GM19035 (cell line): ENCODE measurements around the gene SLC35D2.
"Not testable (repeated sequence)": the region's sequence is repeated elsewhere in the genome, so short reads cannot be mapped to it uniquely, and the experiment has no call there.

Experiments
- ATAC-seq: cut with Tn5 transposase; IDR thresholded peaks from one replicate; pipeline ENCODE4 v1.9.1; 2021; ENCODE audit not compliant: unreplicated experiment

Gene SLC35D2

GRCh38 chr9:96400132-96400910 lies 16.8 kb upstream of the SLC35D2 start:
- ATAC-seq = no peak

GRCh38 chr9:96399325-96399633 lies 15.8 kb upstream of the SLC35D2 start:
- no peak for ATAC-seq

DNA sequence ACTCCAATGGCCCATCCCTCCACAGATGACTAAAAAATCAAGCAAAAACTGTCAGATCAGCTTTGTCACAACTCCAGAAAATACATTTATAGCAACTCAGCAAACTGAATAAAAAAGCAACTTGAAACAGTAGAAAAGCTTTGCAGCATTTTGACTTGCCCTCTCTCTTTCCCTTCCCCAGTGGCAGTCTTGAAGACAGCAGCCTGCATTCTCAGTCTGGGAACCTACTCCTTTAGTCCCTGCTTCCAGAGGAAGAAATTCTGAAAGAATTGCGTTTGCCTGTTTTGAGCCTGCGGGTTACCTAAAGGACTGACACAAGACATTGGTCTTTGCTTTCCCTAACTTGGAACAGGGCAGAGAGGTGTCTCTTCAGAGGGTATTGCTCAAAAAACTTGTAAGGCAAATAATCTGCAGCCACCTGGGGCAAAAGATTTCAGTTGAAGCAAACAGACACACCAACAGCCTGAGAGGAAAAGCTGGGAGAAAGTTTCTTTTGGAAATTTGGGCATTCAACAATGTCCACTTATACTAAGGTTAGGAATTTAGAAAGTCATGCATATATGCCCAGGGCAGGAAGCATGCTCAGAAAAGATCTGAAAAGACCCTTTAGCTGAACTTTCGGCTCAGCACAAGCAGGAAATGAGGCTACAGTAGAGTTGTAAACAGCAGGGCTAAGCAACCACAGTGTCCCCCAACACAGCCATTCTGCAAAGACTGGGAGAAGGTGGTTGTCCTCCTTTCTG lies 15.2 kb upstream of the SLC35D2 start:
- no peak for ATAC-seq

- ATAC-seq = no peak
Measured at GRCh38 chr9:96395964-96396363, 12.5 kb upstream of the SLC35D2 start.

DNA sequence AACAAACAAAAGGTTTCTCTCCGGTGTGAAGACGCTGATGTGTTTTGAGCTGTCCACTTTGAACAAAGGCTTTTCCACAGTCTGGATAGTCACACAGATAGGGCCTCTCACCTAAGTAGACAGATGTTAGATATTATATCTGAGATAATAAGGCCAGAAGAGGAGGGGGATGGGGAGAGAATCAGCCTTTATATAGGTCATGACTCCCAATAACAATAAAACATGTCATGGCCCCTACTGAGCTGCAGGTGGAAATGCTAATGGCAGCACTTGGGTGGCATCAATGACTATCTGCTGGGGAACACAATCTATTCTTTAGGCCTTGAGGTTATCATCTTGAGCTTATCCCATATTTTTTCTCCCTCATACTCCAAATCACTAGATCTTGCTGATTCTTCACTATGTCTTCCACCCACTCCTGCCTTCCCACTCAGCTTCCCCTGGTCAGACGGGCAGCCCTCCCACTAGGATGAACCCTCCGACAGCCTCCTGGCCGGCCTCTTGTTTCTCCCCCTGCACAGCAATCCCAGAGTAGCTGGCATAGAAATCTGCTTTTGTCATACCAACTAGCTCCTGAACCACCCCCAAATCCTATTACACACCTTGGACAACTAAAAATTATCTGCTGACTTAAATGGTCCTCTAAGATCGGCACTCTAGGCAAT lies 11.5 kb upstream of the SLC35D2 start:
- no peak for ATAC-seq

- ATAC-seq = no peak
Measured at GRCh38 chr9:96392263-96392662, 8.8 kb upstream of the SLC35D2 start.

DNA sequence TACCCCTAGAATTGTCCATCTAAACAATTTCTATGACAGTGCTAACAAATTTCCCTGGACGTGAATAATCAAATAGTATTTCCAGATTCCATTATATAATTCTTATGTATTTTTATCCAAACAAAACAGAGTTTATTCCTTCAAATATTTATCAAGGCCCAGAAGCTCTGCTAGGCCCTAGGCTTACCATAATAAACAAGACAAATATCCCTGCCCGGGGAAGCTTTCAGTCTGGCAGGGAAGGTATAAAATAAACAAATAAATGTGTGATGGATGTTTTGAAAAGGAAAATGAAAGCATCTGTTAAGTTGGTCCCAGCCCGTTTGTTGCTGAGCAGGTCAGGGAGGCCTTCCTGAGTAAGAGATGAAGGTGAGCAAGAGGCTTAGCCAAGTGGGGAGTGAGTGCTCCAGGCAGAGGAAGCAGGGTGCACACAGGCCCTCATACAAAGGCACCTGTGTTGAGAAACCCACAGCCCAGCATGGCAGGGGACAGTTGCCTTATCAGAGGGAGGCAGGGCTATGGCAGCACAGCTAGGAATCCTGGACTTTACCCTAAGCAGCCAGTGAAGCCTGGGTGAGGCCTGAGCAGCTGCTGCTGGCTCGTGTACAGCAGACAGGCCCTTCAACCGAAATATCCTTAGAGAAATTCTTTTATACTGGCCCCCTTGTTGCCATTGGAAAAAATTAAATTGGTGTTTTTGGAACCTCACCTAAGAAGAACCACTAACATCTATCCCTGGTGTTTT lies 7.7 kb upstream of the SLC35D2 start:
- no peak for ATAC-seq

GRCh38 chr9:96388144-96388543 lies 4.6 kb upstream of the SLC35D2 start:
- no peak for ATAC-seq

DNA sequence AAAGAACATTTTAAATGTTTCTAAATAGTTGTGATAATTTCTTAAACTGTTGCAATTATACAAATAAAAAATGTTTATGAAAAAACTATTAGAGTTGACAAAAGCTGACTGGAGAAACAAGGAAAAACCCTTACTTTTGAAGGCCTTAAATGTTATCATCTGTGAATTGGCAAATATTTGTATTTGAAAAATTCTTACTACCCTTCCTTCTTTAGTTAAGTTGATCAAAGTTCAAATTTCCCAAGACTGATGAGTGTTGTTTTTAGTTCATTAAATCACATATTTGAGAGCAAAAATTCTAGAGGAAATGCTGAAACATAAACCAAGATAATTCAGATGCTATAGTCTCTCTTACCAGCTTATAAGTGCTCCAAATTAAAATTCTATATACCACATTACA lies 2.6 kb upstream of the SLC35D2 start:
- no peak for ATAC-seq

DNA sequence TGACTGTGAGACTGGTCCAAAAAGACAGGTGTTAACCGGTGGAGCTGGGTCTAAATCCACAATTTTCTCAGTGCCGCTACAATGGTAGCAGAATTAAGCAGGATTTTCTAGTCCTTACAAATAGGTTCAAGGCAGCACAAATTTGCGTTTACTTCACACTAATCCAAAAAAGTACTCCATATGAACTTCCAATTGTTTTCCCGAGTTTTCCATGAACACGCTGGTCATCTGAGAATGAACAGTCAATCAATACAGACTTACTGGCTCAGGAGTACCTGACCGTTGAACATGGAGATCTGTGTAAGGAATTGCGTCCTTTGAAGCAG lies 709 bp downstream of the SLC35D2 start:
- no peak for ATAC-seq

DNA sequence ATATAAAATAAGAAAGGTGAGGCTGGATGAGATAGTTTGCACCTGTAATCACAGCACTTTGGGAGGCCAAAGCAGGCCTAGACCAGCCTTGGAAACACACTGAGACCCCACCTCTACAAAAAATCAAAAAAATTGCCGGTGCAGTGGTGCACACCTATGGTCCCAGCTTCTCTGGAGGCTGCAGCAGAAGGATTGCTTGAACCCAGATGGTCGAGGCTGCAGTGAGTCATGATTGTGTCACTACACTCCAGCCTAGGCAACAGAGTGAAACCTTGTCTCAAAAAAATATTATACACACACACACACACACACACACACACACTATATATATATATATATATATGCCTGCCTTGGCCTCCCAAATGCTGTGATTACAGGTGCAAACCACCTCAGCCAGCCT lies 1.3 kb downstream of the SLC35D2 start:
- ATAC-seq = no peak

DNA sequence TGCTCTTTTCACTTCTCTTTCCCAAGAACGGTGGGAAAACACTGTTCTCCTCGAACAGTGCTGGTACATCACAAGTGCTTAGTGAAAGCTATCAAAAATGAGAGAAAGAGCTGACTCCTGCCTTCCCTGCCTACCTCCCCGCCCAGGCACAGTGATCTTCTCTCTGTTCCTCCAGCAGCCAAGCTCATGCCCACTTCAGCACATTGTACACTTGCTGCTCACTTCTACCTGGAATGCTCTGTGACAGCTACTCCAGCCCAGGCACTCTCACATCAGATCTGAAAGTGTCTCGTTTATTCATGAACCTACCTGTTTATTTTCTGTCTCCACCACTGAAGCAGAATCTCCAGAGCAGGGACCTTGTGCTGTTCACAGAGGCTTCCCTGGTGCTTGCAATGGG lies 1.8 kb downstream of the SLC35D2 start:
- ATAC-seq = no peak

DNA sequence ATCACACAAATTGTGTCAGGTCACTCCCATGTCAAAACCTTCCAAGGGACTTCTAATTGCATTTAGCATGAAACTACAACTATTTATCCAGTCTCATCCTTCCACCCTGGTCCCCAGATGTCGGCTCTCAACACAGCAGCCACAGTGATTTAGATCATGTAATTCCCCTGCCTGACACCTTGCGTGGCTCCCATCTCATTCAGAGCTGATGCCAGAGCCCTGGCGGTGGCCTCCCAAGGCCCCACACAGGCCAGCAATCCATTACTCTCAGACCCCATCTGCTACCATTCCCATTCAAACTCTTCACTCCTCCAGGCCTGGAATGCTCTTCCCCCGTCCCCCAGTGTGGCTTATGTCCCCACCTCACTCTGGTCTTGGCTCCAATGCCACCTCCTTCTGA lies 2.4 kb downstream of the SLC35D2 start:
- ATAC-seq = no peak

- no peak for ATAC-seq
Measured at GRCh38 chr9:96379461-96379860, 4.0 kb downstream of the SLC35D2 start.

DNA sequence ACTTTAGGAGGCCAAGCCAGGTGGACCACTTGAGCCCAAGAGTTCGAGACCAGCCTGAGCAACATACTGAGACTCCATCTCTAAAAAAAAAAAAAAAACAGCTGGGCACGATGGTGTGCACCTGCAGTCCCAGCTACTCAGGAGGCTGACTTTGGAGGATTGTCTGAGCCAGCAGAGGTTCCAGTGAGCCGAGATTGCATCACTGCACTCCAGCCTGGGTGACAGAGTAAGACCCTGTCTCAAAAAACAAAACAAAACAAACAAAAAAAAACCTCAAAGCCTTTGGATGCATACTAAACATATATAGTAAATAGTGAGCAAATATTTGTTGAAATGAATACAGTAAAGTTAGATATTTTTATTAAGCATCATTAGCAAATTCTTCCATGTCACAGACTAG lies 5.3 kb downstream of the SLC35D2 start:
- no peak for ATAC-seq

DNA sequence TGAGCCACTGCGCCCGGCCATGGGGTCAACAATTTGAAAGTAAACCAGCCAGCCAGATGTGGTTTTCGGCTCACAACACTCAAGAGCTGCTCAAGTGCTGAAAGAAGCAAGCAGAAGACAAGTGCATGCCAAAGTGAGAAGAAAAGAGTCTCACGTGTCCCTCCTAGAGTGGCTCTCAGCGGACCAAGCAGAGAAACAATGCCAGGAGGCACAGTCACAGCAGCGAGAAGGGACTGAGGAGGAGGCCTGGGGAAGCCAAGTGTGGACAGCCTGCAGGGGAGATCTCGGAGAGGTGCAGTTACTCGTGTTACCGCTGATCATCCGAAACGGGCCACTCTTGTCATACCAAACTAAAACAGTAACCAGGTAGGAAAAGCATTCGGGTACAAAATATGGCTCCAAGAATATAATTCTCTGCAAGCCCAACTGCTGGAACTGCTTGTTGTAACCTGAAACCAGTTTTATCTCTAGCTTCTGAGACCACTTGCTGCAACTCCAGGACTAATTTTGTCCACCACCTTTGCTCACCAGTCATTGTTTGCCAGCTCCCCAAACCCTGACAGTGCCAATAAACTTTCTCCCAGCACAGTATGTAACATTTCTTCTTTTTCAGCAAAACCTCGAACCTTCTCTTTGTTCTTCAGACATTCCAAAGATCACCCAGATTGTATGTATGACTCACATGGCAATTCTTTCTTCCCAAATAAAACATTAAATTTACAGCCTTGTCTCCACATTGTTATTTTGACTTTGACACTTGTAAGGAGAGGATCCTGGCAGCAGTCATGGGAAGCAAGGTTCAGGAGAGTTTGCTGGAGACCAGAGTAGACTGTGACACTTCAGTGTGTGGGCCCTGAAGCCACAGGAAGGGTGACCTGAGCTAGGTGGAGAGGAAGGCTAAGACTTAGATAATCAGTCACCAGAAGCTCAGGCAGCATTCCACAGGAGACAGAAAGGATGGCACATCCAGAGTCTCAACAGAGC lies 6.3 kb downstream of the SLC35D2 start:
- ATAC-seq = no peak

DNA sequence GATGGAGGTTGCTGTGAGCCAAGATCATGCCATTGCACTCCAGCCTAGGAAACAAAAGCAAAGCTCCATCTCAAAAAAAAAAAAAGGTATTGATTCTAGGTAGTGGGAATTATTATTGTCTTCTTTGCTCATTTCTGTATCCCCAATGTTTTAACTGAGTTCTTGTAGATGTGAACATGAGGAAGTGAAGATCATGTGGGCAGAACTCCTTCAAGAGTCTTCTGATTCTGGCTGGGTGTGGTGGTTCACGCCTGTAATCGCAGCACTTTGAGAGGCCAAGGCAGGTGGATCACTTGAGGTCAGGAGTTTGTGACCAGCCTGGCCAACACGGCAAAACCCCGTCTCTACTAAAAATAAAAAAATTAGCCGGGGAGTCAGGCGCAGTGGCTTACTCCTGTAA lies 8.0 kb downstream of the SLC35D2 start:
- not testable (repeated sequence) for ATAC-seq

DNA sequence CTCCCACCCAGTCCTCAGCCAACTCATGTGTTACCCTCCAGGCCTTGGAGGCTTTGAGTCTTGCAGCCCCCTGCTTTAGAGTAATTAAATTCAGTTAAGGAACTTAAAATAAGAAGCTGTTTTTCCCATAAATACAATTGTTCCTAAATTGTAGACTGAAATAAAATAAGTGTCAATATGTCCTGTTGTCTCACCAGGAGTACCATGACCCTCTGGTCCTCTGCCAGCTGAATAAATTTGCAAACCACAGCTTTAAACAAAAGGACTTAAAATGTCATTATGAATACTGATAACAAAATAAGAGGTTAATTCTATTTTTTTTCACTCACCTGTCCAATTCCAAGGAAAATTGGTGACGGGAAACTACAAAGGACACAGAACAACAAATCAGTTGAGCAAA lies 15.6 kb downstream of the SLC35D2 start:
- ATAC-seq = no peak

- ATAC-seq = no peak
Measured at GRCh38 chr9:96363175-96363967, 20.1 kb downstream of the SLC35D2 start.

DNA sequence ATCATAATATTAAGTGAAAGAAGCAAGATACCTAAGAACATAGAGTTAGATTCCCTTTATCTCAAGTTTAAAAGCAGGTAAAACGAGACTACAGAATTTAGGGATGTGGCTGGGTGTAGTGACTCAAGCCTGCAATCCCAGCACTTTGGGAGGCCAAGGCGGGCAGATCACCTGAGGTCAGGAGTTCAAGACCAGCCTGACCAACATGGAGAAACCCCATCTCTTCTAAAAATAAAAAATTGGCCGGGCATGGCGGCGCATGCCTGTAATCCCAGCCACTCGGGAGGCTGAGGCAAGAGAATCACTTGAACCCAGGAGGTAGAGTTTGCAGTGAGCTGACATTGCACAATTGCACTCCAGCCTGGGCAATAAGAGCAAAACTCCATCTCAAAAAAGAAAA lies 21.4 kb downstream of the SLC35D2 start:
- ATAC-seq = not testable (repeated sequence)
